Activated CD8-positive, alpha-beta T cell treated with anti-CD3 and anti-CD28 coated beads, Interleukin-2, amount 10 ng/mL, durations not matched to agents 7 days and 5 days (primary cell): ENCODE measurements around the gene HFM1. TPM values are rescaled to one million over a fixed set of nuclear protein-coding genes. Genes with fewer than 3 reads are reported as not detected.
"Not testable (repeated sequence)": the region's sequence is repeated elsewhere in the genome, so short reads cannot be mapped to it uniquely, and the experiment has no call there.

Experiments
- ATAC-seq: fragments of 150-1000 bp; cut with Tn5 transposase; one replicate; pipeline ENCODE4 v1.10.0; 2021; ENCODE audit warnings: moderate library complexity
- CTCF ChIA-PET: fragments of 350-600 bp; sonication (Branson Sonifier 250); formaldehyde crosslinking; loops from one replicate; lab custom pipeline; 2021; ENCODE audit warnings: antibody characterized with exemption; lab: Charles Lee
- POLR2A ChIA-PET: fragments of 350-600 bp; sonication (Branson Sonifier 250); formaldehyde crosslinking; loops from one replicate; lab custom pipeline; 2021; ENCODE audit warnings: antibody characterized with exemption; lab: Charles Lee
- DNase-seq: peaks from one replicate; pipeline ENCODE4 v3.0.0-alpha.2; 2020
- H3K27ac Mint-ChIP-seq: one replicate; pipeline ENCODE4 v1.8.0; 2021; ENCODE audit warnings: mild to moderate bottlenecking, mixed read lengths
- H3K27me3 Mint-ChIP-seq: one replicate; pipeline ENCODE4 v1.8.0; 2021; ENCODE audit warnings: low read depth, mixed read lengths
- H3K36me3 Mint-ChIP-seq: one replicate; pipeline ENCODE4 v1.8.0; 2021; ENCODE audit warnings: low read depth, mixed read lengths
- H3K4me1 Mint-ChIP-seq: one replicate; pipeline ENCODE4 v1.8.0; 2021; ENCODE audit warnings: low read depth, mixed read lengths
- H3K4me3 Mint-ChIP-seq: one replicate; pipeline ENCODE4 v1.8.0; 2021; ENCODE audit warnings: mild to moderate bottlenecking, mixed read lengths
- H3K9me3 Mint-ChIP-seq: one replicate; pipeline ENCODE4 v1.8.0; 2022; ENCODE audit warnings: mixed read lengths; ENCODE audit not compliant: insufficient read depth
- total RNA-seq, 2 experiments: library from RNA; stranded (reverse); gene quantifications; one replicate each; pipeline ENCODE4 v1.2.3, GENCODE V29; 2021

Gene HFM1, protein sequence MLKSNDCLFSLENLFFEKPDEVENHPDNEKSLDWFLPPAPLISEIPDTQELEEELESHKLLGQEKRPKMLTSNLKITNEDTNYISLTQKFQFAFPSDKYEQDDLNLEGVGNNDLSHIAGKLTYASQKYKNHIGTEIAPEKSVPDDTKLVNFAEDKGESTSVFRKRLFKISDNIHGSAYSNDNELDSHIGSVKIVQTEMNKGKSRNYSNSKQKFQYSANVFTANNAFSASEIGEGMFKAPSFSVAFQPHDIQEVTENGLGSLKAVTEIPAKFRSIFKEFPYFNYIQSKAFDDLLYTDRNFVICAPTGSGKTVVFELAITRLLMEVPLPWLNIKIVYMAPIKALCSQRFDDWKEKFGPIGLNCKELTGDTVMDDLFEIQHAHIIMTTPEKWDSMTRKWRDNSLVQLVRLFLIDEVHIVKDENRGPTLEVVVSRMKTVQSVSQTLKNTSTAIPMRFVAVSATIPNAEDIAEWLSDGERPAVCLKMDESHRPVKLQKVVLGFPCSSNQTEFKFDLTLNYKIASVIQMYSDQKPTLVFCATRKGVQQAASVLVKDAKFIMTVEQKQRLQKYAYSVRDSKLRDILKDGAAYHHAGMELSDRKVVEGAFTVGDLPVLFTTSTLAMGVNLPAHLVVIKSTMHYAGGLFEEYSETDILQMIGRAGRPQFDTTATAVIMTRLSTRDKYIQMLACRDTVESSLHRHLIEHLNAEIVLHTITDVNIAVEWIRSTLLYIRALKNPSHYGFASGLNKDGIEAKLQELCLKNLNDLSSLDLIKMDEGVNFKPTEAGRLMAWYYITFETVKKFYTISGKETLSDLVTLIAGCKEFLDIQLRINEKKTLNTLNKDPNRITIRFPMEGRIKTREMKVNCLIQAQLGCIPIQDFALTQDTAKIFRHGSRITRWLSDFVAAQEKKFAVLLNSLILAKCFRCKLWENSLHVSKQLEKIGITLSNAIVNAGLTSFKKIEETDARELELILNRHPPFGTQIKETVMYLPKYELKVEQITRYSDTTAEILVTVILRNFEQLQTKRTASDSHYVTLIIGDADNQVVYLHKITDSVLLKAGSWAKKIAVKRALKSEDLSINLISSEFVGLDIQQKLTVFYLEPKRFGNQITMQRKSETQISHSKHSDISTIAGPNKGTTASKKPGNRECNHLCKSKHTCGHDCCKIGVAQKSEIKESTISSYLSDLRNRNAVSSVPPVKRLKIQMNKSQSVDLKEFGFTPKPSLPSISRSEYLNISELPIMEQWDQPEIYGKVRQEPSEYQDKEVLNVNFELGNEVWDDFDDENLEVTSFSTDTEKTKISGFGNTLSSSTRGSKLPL (N-terminal part only)
- total RNA-seq, result not detected

DNA sequence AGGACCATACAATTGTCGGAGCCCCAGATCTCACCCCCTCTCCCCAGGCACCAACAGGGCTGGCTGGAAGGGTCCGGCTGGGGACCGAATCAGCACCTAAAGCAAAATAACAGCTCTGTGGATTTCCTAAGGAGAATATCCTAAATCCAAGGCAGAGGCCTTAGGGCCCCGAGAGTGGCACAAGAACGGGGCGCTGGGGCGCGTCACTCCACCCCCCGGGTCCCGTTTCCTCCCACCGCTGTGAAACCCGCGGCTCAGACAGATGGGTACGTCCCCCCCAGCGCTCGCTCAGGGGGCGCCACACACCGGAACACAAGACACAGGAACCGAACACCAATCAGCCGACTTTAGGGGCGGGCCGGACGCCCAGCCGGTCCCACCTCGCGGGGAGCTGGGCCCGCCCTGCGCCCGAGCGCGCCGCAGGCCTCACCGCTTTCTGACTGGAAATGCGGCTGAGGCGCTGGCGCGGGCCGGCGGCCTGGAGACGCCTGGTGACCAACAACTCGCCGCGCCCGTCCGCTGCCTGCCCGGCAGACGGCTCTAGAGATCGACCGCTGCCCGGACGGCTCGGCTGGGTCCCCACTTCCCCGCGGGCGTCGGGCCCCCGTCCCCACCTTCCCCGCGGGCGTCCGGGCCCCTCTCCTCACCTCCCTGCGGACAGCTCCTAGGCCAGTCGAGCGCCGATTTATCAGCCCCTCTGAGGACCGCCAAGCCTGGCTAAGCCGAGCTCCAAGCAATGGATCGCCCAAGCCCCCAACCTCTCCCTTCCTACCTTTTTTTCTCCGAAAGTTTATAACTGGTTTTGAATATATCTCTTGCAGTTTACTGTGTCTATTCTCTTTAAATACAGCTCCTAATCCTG is at the start of gene HFM1:
HFM1 (minus strand) TSS at position 687 of the 862 bp plus-strand sequence. CDS start 3,755 bp downstream, outside the sequence.
- DNase-seq, result peak; percentile 73
- CTCF ChIA-PET, result interaction anchor here (0.7 to 1.1 kb wide), 3 partner anchors 10 to 529 kb away, joined by 3 read pairs; no protein-coding TSS in a partner anchor
- Mint-ChIP-seq H3K27ac (no peak within 1 kb of the TSS), H3K4me1 (peaks cover 3% of the 10 kb centered on the region), H3K36me3 (no peaks in the 10 kb centered on the region), H3K27me3 (peaks cover 50% of the 10 kb centered on the region), H3K9me3 (no peaks in the 10 kb centered on the region), H3K4me3 (peak within 1 kb of the TSS; percentile 73)
- ATAC-seq, result peak; percentile 100
- POLR2A ChIA-PET, result no interaction called here

- Mint-ChIP-seq H3K4me3 (no peak overlapping the region), H3K36me3 (no peaks in the 10 kb centered on the region), H3K9me3 (no peaks in the 10 kb centered on the region), H3K4me1 (no peaks in the 10 kb centered on the region), H3K27ac (no peak overlapping the region), H3K27me3 (peaks cover 4% of the 10 kb centered on the region)
- DNase-seq (no peak), ATAC-seq (no peak)
- ChIA-PET CTCF (no interaction called here), POLR2A (no interaction called here)
These were observed 49.5 kb upstream of the HFM1 start for GRCh38 chr1:91454136-91454535.

GRCh38 chr1:91450260-91450659 is 45.6 kb upstream of the HFM1 start:
- ChIA-PET CTCF (no interaction called here), POLR2A (no interaction called here)
- no peak for ATAC-seq
- H3K4me1 Mint-ChIP-seq, result no peaks in the 10 kb centered on the region
- no peak overlapping the region for H3K27ac Mint-ChIP-seq
- H3K4me3 Mint-ChIP-seq, result no peak overlapping the region
- H3K27me3 Mint-ChIP-seq, result peaks cover 10% of the 10 kb centered on the region
- H3K36me3 Mint-ChIP-seq, result no peaks in the 10 kb centered on the region
- no peaks in the 10 kb centered on the region for H3K9me3 Mint-ChIP-seq
- DNase-seq, result no peak

GRCh38 chr1:91447782-91448181 is 43.1 kb upstream of the HFM1 start:
- H3K4me1 Mint-ChIP-seq, DNase-seq, CTCF ChIA-PET, H3K9me3 Mint-ChIP-seq, POLR2A ChIA-PET, H3K27ac Mint-ChIP-seq, ATAC-seq, H3K4me3 Mint-ChIP-seq, H3K36me3 Mint-ChIP-seq: not testable (repeated sequence)
- H3K27me3 Mint-ChIP-seq, result peaks cover 16% of the 10 kb centered on the region

DNA sequence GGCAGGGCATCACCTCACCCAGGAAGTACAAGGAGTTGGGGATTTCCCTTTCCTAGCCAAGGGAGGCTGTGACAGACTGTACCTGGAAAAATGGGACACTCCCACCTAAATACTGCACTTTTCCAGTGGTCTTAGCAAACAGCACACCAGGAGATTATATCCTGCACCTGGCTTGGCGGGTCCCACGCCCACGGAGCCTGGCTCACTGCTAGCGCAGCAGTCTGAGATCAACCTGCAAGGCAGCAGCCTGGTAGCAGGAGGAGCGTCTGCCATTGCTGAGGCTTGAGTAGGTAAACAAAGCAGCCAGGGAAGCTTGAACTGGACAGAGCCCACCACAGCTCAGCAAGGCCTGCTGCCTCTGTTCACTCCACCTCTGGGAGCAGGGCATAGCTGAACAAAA is 37.3 kb upstream of the HFM1 start:
- POLR2A ChIA-PET, H3K36me3 Mint-ChIP-seq, H3K4me1 Mint-ChIP-seq, H3K27ac Mint-ChIP-seq, CTCF ChIA-PET, H3K4me3 Mint-ChIP-seq, DNase-seq, H3K9me3 Mint-ChIP-seq, ATAC-seq: not testable (repeated sequence)
- peaks cover 27% of the 10 kb centered on the region for H3K27me3 Mint-ChIP-seq

DNA sequence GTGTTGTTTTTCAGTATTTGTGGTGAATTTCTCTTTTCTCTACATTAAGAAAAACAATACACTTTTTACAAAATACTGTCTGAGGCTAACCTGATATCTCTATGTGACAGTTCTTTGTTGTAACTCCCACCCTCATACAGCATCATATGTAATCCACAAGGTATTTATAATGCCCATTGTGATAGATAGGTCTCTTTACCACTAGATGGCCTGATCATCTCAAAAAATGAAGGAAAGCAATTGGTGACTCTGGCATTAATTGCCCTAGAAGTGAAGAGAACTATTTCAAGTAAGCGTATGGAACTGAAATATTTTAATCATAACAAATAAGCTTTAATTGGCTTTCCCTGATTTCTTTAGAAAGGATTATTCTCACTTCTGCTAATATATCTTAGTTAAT is 36.2 kb upstream of the HFM1 start:
- Mint-ChIP-seq H3K9me3 (no peaks in the 10 kb centered on the region), H3K27ac (no peak overlapping the region), H3K36me3 (no peaks in the 10 kb centered on the region), H3K4me3 (no peak overlapping the region), H3K4me1 (no peaks in the 10 kb centered on the region), H3K27me3 (peaks cover 23% of the 10 kb centered on the region)
- no peak for DNase-seq
- ChIA-PET POLR2A (no interaction called here), CTCF (no interaction called here)
- ATAC-seq, result no peak

DNA sequence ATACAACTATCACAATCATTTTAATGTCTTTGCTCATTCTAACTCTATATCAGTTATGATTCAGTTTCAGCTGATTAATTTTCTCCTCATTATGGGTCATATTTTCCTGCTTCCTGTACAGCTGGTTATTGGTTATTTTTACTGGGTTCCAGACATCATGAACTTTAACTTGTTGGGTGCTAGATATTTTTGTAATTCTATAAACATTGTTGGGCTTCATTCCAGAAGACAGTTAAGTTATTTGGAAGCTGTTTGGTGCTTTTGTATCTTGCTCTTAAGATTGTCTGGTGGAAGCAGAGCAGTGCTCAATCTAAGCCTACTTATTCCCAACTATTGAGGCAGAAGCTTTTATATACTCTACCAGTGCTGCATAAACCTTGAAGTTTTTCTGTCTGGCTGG is 34.4 kb upstream of the HFM1 start:
- ChIA-PET CTCF (no interaction called here), POLR2A (no interaction called here)
- Mint-ChIP-seq H3K4me1 (no peaks in the 10 kb centered on the region), H3K36me3 (no peaks in the 10 kb centered on the region), H3K27ac (no peak overlapping the region), H3K27me3 (peaks cover 15% of the 10 kb centered on the region), H3K9me3 (no peaks in the 10 kb centered on the region), H3K4me3 (no peak overlapping the region)
- DNase-seq (no peak), ATAC-seq (no peak)

DNA sequence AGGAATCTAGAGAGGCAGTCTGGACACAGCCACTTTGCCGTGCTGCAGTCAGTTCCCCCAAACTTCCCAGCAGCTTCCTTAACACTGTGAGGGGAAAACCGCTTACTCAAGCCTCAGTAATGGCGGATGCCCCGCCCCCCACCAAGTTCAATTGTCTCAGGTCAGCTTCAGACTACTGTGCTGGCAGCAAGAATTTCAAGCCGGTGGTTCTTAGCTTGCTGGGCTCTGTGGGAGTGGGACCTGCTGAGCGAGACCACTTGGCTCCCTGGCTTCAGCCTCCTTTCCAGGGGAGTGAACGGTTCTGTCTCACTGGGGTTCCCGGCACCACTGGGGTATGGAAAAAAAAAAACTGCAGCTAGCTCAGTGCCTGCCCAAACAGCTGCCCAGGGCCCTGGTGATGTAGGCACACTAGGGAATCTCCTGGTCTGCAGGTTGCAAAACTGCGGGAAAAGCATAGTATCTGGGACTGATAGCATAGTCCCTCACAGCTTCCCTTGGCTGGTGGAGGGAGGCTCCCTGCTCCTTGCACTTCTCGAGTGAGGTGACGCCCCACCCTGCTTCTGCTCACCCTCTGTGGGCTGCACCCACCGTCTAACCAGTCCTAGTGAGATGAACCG is 23.7 kb upstream of the HFM1 start:
- ATAC-seq (no peak), DNase-seq (no peak)
- Mint-ChIP-seq H3K9me3 (no peaks in the 10 kb centered on the region), H3K4me3 (no peak overlapping the region), H3K27me3 (peaks cover 23% of the 10 kb centered on the region), H3K4me1 (no peaks in the 10 kb centered on the region), H3K36me3 (no peaks in the 10 kb centered on the region), H3K27ac (no peak overlapping the region)
- ChIA-PET CTCF (interaction anchor here (1.0 kb wide), 1 partner anchor 500 kb away, joined by 3 read pairs; no protein-coding TSS in a partner anchor), POLR2A (no interaction called here)

DNA sequence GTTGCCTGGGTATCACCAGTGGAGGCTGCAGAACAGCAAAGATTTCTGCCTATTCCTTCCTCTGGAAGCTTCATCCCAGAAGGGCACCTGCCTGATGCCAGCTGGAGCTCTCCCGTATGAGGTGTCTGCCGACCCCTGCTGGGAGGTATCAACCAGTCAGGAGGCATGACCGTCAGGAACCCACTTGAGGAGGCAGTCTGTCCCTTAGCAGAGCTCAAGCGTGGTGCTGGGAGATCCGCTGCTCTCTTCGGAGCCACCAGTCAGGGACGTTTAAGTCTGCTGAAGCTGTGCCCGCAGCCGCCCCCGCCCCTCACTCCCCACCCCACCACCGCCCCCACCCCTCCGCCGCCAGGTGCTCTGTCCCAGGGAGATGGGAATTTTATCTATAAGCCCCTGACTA is 23.1 kb upstream of the HFM1 start:
- no peaks in the 10 kb centered on the region for H3K36me3 Mint-ChIP-seq
- ChIA-PET CTCF (interaction anchor here (1.0 kb wide), 1 partner anchor 500 kb away, joined by 3 read pairs; no protein-coding TSS in a partner anchor), POLR2A (no interaction called here)

GRCh38 chr1:91422523-91422922 is 17.9 kb upstream of the HFM1 start:
- H3K4me1 Mint-ChIP-seq, CTCF ChIA-PET, H3K36me3 Mint-ChIP-seq, H3K9me3 Mint-ChIP-seq, POLR2A ChIA-PET, DNase-seq, ATAC-seq, H3K27ac Mint-ChIP-seq, H3K4me3 Mint-ChIP-seq: not testable (repeated sequence)
- H3K27me3 Mint-ChIP-seq, result peaks cover 34% of the 10 kb centered on the region

More for the DNA sequence above, 23.1 kb upstream of the HFM1 start:
- H3K9me3 Mint-ChIP-seq, result no peaks in the 10 kb centered on the region
- no peaks in the 10 kb centered on the region for H3K4me1 Mint-ChIP-seq
- ATAC-seq, result no peak
- DNase-seq, result no peak
- peaks cover 26% of the 10 kb centered on the region for H3K27me3 Mint-ChIP-seq
- no peak overlapping the region for H3K4me3 Mint-ChIP-seq
- H3K27ac Mint-ChIP-seq, result no peak overlapping the region
